ENCODE results near the gene ABCC1. TPM values are rescaled to one million over a fixed set of nuclear protein-coding genes. Genes with fewer than 3 reads are reported as not detected.
"Not testable (repeated sequence)": the region's sequence is repeated elsewhere in the genome, so short reads cannot be mapped to it uniquely, and the experiment has no call there.

Gene ABCC1
- total RNA-seq, 2 donors from 2014 or later: 33.4 to 87.7 TPM

GRCh38 chr16:16145286-16145685 is 195.9 kb downstream of the ABCC1 start:
- Histone ChIP-seq H3K36me3 (peaks cover 0 to 8% of the 10 kb centered on the region in 2 donors), H3K27ac (no peak overlapping the region), H3K4me3 (no peak overlapping the region), H3K9me3 (no peaks in the 10 kb centered on the region), H3K27me3 (replicated peaks; ENCODE audit: insufficient read depth) (no peaks in the 10 kb centered on the region), H3K4me1 (replicated peaks) (no peaks in the 10 kb centered on the region)
- intact Hi-C loops (cut with DNase I): no loop called here
- DNase-seq (ENCODE audit: low spot score): no peak
- no peak for TF ChIP-seq POLR2AphosphoS5 (IDR thresholded peaks at IDR 0.05)
- no peak for TF ChIP-seq POLR2A (IDR thresholded peaks at IDR 0.05)
- no peak for TF ChIP-seq CTCF (IDR thresholded peaks at IDR 0.05)
- 93% methylated on average over 5 of the region's 5 CpGs for WGBS

GRCh38 chr16:16146380-16147315 is 197.2 kb downstream of the ABCC1 start:
- H3K27ac ChIP-seq: no peak overlapping the region
- no peak overlapping the region for H3K4me3 ChIP-seq
- intact Hi-C loops (cut with DNase I): no loop called here
- no peaks in the 10 kb centered on the region for H3K27me3 ChIP-seq (replicated peaks; ENCODE audit: insufficient read depth)
- no peaks in the 10 kb centered on the region for H3K9me3 ChIP-seq
- no peak for TF ChIP-seq CTCF (IDR thresholded peaks at IDR 0.05)
- TF ChIP-seq POLR2AphosphoS5 (IDR thresholded peaks at IDR 0.05): no peak
- no peak for TF ChIP-seq POLR2A (IDR thresholded peaks at IDR 0.05)
- H3K4me1 ChIP-seq (replicated peaks): no peaks in the 10 kb centered on the region
- WGBS: 76% methylated on average over 14 of the region's 14 CpGs
- no peaks in the 10 kb centered on the region for H3K36me3 ChIP-seq
- no peak for DNase-seq (ENCODE audit: low spot score)

GRCh38 chr16:16147316-16147999 is 198.0 kb downstream of the ABCC1 start:
- no peak overlapping the region for H3K27ac ChIP-seq
- TF ChIP-seq CTCF (IDR thresholded peaks at IDR 0.05) (no peak), POLR2A (IDR thresholded peaks at IDR 0.05) (no peak), POLR2AphosphoS5 (IDR thresholded peaks at IDR 0.05) (no peak)
- WGBS: 89% methylated on average over 17 of the region's 17 CpGs
- no peaks in the 10 kb centered on the region for H3K9me3 ChIP-seq
- intact Hi-C loops (cut with DNase I): no loop called here
- H3K4me1 ChIP-seq (replicated peaks): no peaks in the 10 kb centered on the region
- H3K36me3 ChIP-seq: no peaks in the 10 kb centered on the region
- H3K4me3 ChIP-seq: no peak overlapping the region
- no peak for DNase-seq (ENCODE audit: low spot score)
- H3K27me3 ChIP-seq (replicated peaks; ENCODE audit: insufficient read depth): no peaks in the 10 kb centered on the region

GRCh38 chr16:16148000-16148599 is 198.7 kb downstream of the ABCC1 start:
- H3K36me3 ChIP-seq; intact Hi-C loops (cut with DNase I); H3K4me3 ChIP-seq; H3K27ac ChIP-seq; DNase-seq (ENCODE audit: low spot score); H3K9me3 ChIP-seq; H3K4me1 ChIP-seq (replicated peaks); H3K27me3 ChIP-seq (replicated peaks; ENCODE audit: insufficient read depth): not testable (repeated sequence)
- WGBS: 67% methylated on average over 15 of the region's 15 CpGs

GRCh38 chr16:16148755-16149154 is 199.3 kb downstream of the ABCC1 start:
- Histone ChIP-seq H3K27ac (no peak overlapping the region), H3K36me3 (no peaks in the 10 kb centered on the region)

More at GRCh38 chr16:16148755-16149154, 199.3 kb downstream of the ABCC1 start:
- intact Hi-C loops (cut with DNase I): no loop called here
- 38% methylated on average over 9 of the region's 9 CpGs for WGBS
- Histone ChIP-seq H3K9me3 (no peaks in the 10 kb centered on the region), H3K4me3 (no peak overlapping the region), H3K27me3 (replicated peaks; ENCODE audit: insufficient read depth) (no peaks in the 10 kb centered on the region), H3K4me1 (replicated peaks) (no peaks in the 10 kb centered on the region)
- DNase-seq (ENCODE audit: low spot score): no peak
- TF ChIP-seq CTCF (IDR thresholded peaks at IDR 0.05): no peak
- no peak for TF ChIP-seq POLR2A (IDR thresholded peaks at IDR 0.05)
- no peak for TF ChIP-seq POLR2AphosphoS5 (IDR thresholded peaks at IDR 0.05)
